ENCODE data around the gene ETNK1.

- TF ChIP-seq EZH2 (IDR thresholded peaks at IDR 0.05) (no peak), CTCF (IDR thresholded peaks at IDR 0.05) (no peak)
Observed at GRCh38 chr12:22648668-22649067, 23.7 kb downstream of the ETNK1 start.

Data from neural progenitor cell (in vitro differentiated cells).